ENCODE measurements around the gene C1S. TPM values are rescaled to one million over a fixed set of nuclear protein-coding genes. Genes with fewer than 3 reads are reported as not detected.
"Not testable (repeated sequence)": the region's sequence is repeated elsewhere in the genome, so short reads cannot be mapped to it uniquely, and the experiment has no call there.

C1S gene
- total RNA-seq, 1 donor from 2014 or later: 3.5 TPM

- H3K9me3 Mint-ChIP-seq (ENCODE audit: unreplicated experiment): no peaks in the 10 kb centered on the region
- DNase-seq: no peak
- H3K36me3 Mint-ChIP-seq (ENCODE audit: unreplicated experiment): peaks cover 7% of the 10 kb centered on the region
- no peak for TF ChIP-seq CTCF (IDR thresholded peaks at IDR 0.05; ENCODE audit: partially characterized antibody, unreplicated experiment)
- H3K4me1 Mint-ChIP-seq (ENCODE audit: low read depth, unreplicated experiment): no peaks in the 10 kb centered on the region
- H3K4me3 Mint-ChIP-seq (ENCODE audit: unreplicated experiment): no peak overlapping the region
- H3K27me3 Mint-ChIP-seq (ENCODE audit: unreplicated experiment): peaks cover 1% of the 10 kb centered on the region
- no peak overlapping the region for H3K27ac Mint-ChIP-seq (ENCODE audit: unreplicated experiment)
Observed at GRCh38 chr12:7034464-7034863, 26.1 kb upstream of the C1S start.

GRCh38 chr12:7035463-7035862 lies 25.1 kb upstream of the C1S start:
- no peak for DNase-seq
- Mint-ChIP-seq H3K9me3 (ENCODE audit: unreplicated experiment) (no peaks in the 10 kb centered on the region), H3K4me1 (ENCODE audit: low read depth, unreplicated experiment) (no peaks in the 10 kb centered on the region)

GRCh38 chr12:7037411-7037810 lies 23.1 kb upstream of the C1S start:
- not testable (repeated sequence) for H3K4me1 Mint-ChIP-seq (ENCODE audit: low read depth, unreplicated experiment); H3K27ac Mint-ChIP-seq (ENCODE audit: unreplicated experiment); H3K27me3 Mint-ChIP-seq (ENCODE audit: unreplicated experiment); H3K36me3 Mint-ChIP-seq (ENCODE audit: unreplicated experiment); DNase-seq; H3K9me3 Mint-ChIP-seq (ENCODE audit: unreplicated experiment); H3K4me3 Mint-ChIP-seq (ENCODE audit: unreplicated experiment)

More at GRCh38 chr12:7035463-7035862, 25.1 kb upstream of the C1S start:
- peaks cover 7% of the 10 kb centered on the region for H3K36me3 Mint-ChIP-seq (ENCODE audit: unreplicated experiment)
- TF ChIP-seq CTCF (IDR thresholded peaks at IDR 0.05; ENCODE audit: partially characterized antibody, unreplicated experiment): no peak
- H3K4me3 Mint-ChIP-seq (ENCODE audit: unreplicated experiment): no peak overlapping the region
- H3K27ac Mint-ChIP-seq (ENCODE audit: unreplicated experiment): no peak overlapping the region
- H3K27me3 Mint-ChIP-seq (ENCODE audit: unreplicated experiment): peaks cover 1% of the 10 kb centered on the region

GRCh38 chr12:7038591-7038990 lies 21.9 kb upstream of the C1S start:
- H3K9me3 Mint-ChIP-seq (ENCODE audit: unreplicated experiment): no peaks in the 10 kb centered on the region
- no peak overlapping the region for H3K4me3 Mint-ChIP-seq (ENCODE audit: unreplicated experiment)
- no peak for TF ChIP-seq CTCF (IDR thresholded peaks at IDR 0.05; ENCODE audit: partially characterized antibody, unreplicated experiment)
- no peak for DNase-seq
- peaks cover 7% of the 10 kb centered on the region for H3K36me3 Mint-ChIP-seq (ENCODE audit: unreplicated experiment)
- no peak overlapping the region for H3K27ac Mint-ChIP-seq (ENCODE audit: unreplicated experiment)
- H3K27me3 Mint-ChIP-seq (ENCODE audit: unreplicated experiment): peaks cover 3% of the 10 kb centered on the region
- no peaks in the 10 kb centered on the region for H3K4me1 Mint-ChIP-seq (ENCODE audit: low read depth, unreplicated experiment)

GRCh38 chr12:7039403-7039802 lies 21.1 kb upstream of the C1S start:
- Mint-ChIP-seq H3K27ac (ENCODE audit: unreplicated experiment) (no peak overlapping the region), H3K36me3 (ENCODE audit: unreplicated experiment) (peaks cover 7% of the 10 kb centered on the region), H3K9me3 (ENCODE audit: unreplicated experiment) (no peaks in the 10 kb centered on the region), H3K4me1 (ENCODE audit: low read depth, unreplicated experiment) (no peaks in the 10 kb centered on the region), H3K4me3 (ENCODE audit: unreplicated experiment) (no peak overlapping the region), H3K27me3 (ENCODE audit: unreplicated experiment) (peaks cover 3% of the 10 kb centered on the region)
- DNase-seq: no peak
- TF ChIP-seq CTCF (IDR thresholded peaks at IDR 0.05; ENCODE audit: partially characterized antibody, unreplicated experiment): no peak

- Mint-ChIP-seq H3K36me3 (ENCODE audit: unreplicated experiment) (peaks cover 7% of the 10 kb centered on the region), H3K9me3 (ENCODE audit: unreplicated experiment) (no peaks in the 10 kb centered on the region), H3K4me3 (ENCODE audit: unreplicated experiment) (no peak overlapping the region), H3K27ac (ENCODE audit: unreplicated experiment) (no peak overlapping the region), H3K27me3 (ENCODE audit: unreplicated experiment) (peaks cover 2% of the 10 kb centered on the region), H3K4me1 (ENCODE audit: low read depth, unreplicated experiment) (no peaks in the 10 kb centered on the region)
- peak; percentile 49 for TF ChIP-seq CTCF (IDR thresholded peaks at IDR 0.05; ENCODE audit: partially characterized antibody, unreplicated experiment)
- DNase-seq: no peak
Observed at GRCh38 chr12:7042842-7043241, 17.7 kb upstream of the C1S start.

All from glutamatergic neuron (in vitro differentiated cells).